ENCODE data around the gene ACADVL.

Gene ACADVL

DNA sequence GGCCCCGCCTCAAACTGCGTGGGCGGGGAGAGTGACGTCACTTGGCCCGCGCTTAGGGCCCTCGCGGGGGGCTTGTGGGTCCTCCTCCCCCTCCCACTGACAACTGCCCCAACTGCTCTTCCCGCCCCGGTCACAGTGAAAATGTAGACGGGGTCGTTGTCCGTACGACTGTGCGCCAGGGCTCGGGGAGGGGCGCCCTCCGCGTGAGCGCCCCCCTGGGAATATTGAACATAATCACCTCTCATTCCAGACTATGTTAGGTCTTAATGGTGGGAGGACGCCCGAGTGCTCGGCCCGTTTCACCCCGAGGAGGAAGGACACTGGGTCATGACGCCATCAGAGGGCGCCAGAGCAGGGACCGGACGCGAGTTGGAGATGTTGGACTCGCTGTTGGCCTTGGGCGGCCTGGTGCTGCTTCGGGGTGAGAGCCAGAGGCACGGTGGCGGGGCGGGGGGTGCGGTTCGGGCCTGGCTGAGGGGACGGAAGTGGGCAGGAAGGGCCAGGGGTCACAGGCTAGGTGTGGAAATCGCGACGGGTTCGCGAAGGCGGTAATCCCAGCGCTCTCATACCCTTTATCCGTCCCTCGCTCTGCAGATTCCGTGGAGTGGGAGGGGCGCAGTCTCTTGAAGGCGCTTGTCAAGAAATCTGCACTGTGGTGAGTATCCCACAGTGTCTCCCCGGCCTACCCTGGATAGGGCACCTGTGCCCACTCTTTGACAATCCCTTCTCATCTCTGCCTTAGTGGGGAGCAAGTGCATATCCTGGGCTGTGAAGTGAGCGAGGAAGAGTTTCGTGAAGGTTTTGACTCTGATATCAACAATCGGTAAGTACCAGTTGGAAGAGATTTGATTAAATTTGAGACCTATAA is 32.7 kb downstream of the ACADVL start, which contains the start of gene ELP5:
ELP5 (plus strand) TSS at position 40 of the 868 bp plus-strand sequence; CDS start at position 376, 336 bp downstream.
- DNase-seq, result peak; percentile 78 to 81

DNA sequence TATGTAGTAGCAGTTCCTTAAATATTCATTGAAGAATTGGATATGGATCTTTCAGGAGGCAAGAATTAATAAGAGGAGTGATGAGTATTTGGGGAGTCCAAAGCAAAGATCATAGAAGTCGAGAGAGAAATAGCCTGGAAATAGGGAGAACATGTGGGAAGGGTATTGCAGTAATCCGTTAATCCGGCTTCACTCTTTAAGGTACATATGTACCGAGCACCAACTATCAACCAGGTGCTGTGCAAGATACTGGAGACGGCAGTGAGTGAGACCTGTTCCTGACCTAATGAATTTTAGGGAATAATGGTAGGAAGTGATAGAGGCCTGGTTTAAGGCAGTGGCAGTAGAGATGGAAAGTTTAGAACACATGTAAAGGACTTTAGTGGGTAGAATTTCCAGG is 33.3 kb downstream of the ACADVL start:
- DNase-seq, result no peak

DNA sequence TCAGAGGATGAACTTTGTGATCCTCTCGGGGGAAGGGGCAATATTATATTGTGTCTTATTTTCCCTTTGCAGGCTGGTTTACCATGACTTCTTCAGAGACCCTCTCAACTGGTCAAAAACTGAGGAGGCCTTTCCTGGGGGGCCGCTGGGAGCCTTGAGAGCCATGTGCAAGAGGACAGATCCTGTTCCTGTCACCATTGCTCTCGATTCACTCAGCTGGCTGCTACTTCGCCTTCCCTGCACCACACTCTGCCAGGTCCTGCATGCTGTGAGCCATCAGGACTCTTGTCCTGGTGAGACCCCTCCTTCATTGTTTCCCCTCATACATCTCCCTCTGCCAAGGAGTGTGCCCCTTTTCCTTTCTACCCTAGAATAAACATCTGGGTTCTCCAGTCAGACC is 34.8 kb downstream of the ACADVL start:
- DNase-seq, result no peak

DNA sequence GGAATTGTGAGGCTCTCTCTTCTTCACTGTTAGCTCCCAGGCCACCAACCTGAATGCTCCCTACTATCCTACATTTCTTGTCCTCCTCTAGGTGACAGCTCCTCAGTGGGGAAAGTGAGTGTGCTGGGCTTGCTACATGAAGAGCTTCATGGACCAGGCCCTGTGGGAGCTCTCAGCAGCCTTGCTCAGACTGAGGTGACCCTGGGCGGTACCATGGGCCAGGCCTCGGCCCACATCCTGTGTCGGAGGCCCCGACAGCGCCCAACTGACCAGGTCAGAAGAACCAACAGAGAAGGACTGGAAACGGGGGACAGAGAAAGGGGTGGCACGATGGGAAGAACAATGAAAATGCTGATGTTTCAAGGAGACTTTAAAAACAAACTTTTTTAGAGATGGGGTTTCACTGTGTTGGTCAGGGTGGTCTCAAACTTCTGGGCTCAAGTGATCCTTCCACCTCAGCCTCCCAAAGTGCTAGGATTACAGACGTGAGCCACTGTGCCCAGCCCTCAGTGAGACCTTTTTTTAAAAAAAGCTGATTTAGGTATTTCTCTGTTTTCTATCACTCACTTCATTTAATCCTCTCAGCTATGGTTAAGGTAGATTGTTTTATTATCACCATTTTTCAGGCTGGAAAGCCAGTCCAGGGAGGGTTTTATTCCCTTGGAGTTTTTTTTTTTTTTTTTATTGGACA is 37.2 kb downstream of the ACADVL start:
- no peak for DNase-seq

DNA sequence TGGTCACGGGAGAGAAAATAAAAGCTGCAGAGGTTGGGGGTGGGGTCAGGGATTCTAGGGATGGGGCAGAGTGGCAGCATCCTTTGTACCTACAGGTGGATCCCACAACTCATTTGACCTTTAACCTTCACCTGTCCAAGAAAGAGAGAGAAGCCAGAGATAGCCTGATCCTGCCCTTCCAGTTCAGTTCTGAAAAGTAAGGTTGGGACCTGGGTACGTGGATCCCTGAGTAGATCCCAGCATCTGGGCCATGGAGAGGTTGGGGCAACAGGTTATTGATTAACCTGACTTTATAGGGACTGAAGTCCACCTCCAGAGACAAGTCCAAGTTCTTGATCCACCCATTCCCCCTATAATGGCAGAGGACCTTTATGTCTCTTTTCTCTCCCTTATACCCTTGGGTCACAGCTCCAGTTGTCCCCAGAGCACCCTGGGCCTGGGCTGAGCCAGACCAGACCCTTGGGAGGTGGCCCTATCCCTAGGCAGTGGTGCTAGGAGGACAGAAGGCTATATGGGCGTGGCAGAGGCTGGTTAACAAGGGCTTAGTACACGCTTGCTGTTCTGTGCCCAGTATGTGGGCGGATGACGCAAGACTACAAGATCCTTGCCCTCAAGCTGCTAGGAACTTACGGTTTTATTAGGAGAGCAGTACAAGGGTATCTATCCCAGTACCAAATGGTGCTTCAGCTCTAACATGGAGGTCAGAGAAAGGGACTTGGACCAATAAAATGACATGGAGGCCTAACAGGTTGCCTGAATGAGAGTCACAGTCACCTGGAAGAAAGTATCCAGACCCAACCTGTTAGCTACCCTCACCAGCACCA is 39.2 kb downstream of the ACADVL start:
- DNase-seq, result no peak

DNA sequence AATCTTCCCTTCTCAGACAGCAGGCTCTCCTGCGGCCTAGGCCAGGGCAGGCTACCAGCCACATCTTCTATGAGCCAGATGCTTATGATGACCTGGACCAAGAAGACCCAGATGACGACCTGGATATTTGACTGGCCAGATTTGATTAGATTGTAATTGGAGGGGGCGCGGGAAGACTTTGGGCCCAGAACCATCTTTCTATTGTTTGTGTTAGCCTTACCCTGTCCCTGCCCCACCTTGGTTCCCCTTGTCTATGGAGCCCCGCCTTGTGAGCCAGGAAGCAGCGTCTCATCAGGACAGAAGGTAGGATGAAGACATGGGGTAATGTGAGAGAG is 39.8 kb downstream of the ACADVL start:
- no peak for DNase-seq

DNA sequence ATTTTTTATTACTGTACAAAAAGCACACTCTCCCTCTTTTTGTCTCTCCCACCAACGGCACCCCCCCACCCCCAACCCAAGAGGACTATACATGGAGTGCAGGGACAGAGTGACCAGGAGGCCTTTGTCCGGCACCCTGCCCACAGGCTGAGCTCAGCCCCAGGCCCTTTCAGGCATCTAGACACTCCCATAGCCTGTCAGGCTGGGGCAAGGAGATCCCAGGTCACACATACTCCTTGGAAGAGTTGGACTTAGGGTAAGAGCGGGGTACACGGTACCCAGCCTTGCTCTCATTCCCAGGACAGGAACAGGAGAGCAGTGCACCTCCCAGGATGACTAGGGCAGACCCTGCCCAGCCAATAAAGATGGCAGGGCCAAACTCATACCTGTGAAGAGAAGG is 40.4 kb downstream of the ACADVL start:
- DNase-seq, result no peak

DNA sequence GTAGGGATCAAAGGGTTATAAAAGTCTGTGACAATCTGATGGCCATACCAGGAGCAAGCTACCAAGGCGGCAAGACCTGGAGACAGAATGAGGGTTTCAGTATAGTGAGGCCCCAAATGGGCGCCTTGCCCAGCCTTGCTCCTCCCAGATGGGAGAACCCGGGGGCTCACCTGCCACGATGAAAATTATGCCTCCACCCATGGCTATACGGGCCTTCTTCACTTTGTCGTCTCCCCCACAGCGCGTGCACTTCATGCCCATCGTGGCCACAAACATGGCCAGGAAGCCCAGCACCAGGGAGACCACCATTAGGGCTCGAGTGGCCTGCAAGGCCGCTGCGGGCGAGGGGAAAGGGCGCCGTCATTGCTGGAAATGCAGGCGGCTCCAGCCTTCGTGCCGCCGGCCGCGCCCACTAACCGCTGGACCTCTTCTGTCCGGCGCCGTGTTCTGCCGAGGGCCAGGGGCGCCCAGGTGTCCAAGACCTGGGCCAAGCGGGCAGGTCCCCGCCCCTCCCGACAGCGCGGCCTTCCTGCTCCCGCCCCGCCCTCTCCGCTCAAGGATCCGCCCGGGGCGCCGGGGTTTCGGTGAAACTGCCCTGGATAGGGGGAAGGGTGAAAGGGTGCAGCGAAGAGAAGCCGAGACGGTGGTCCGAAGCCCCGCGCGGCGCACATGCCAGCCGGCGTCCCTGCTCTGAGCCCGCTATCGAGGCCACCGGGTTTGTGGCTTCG is 41.1 kb downstream of the ACADVL start:
- peak in 1 of 2 experiments; percentile 45 for DNase-seq

DNA sequence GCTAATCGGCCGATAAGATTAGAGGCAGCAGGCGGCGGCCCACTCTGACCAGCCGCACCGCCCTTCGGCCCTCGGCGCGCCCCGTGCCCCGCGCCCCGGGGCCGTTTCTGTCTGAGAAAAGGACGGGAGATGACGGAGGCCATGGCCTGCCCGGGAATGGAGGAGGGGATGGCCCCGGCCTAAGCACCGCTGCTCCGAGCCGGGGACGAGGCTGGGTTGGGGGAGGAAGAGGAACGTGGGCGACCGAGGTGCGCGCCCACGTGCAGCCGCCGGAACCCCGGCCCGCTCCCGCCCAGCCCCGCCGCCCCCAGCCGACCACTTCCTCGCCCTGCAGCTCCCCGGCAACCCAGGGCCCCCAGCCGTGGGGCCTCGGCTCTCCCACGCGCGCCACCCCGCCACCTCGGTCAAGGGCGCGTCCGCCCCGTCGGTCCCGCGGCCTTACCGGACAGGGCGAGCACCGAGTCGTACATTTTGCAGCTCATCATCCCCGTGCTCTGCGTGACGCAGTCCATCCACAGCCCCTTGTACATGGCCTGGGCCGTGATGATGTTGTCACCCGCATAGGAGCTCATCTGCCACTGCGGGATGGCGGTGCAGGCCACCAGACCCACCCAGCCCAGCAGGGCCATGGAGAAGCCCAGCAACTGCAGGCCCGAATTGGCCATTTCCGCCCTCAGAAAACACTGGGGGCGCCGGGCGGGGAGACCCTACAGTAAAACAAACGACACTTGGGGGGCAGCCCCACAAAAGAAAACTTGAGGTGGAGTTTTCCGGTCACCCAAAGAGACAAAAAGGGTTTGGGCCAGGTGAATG is 41.8 kb downstream of the ACADVL start:
- peak; percentile 35 to 54 for DNase-seq

DNA sequence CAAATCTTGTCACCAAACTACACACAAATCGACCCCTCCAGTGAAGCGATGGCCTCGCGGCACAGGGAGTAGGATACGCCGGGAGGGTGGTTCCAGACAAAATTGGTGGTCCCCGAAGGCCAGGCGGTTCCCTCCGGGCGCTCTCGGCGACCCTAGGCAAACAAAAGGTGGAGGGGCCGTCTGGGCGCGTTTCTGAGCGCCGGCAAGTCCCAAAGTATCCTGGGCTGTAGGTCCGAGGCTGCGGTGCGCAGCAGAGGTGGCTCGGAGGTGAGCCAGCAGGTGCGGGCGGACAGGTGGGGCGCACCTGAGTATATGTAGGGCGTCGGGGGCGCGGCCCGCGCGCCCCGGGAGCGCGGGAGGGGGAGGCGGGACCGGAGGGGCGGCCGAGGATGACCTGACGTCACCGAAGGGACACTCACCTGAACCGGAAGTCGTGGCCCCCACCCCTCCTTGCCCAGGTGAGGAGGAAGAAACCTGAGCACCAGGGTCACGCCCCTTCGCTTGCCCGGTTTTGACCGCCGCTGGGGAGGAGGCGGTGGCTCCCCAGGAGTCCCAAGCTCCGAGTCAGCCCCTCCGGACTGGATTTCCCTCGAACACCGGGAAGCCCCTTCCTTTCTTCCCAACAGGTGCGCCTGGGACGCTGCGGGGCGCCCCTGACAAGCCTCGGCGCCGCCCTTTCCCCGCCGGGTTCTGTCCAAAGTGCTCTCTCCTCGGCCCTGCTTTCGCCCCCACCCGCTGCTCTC is 42.6 kb downstream of the ACADVL start, which contains the start of gene CLDN7:
CLDN7 (minus strand) TSS at position 287 of the 743 bp plus-strand sequence. CDS start 435 bp downstream, outside the sequence.
- DNase-seq, result no peak

DNA sequence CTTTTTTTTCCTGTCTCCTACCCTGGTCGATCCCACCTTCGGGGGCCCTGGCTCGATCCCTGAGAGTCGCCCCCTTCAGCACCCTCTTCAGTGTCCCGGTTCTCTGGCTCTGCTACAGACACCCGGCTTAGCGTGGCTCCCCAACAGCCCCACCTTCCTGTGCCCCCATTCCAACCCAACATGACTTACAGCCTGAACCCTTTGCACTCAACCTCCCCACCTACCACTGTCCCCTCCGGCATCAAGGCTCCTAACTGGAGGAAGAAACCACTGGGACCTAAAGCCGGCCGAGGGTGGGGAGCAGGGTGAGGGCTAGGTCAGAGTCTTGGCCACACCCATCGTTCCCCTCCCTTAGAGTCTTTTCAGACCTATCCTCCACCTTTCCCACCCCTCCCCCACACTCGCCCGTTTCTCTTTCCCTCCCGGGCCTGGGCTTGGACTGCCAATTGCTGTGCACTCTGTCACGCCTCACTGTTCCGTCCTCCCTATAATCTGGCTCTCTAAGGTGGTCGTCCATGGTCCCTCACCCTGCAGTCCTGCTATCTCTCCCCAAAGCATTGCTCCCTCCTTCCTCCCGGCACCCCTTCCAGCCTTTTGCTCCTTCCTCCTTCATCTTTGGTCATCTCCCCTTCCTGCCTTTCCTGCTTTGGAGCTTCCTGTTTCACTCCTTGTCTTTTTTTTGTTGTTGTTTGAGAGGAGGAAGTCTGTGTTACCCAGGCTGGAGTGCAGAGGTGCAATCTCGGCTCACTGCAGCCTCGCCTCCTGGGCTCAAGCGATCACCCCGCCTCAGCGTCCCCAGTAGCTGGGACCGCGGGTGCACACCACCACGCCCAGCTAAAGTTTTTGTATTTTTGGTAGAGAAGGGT is 43.4 kb downstream of the ACADVL start:
- DNase-seq, result no peak

DNA sequence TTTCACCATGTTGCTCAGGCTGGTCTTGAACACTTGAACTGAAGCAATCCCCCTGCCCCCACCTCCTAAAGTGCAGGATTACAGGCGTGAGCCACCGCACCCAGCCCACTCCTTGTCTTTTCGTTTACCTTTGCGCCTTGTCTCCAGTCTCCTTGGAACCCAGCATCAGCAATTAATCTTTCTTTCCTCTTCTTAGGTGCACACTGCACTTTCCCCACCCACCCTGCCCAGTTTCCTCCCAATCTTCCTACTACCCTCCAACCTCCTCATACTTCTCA is 44.0 kb downstream of the ACADVL start:
- no peak for DNase-seq

DNA sequence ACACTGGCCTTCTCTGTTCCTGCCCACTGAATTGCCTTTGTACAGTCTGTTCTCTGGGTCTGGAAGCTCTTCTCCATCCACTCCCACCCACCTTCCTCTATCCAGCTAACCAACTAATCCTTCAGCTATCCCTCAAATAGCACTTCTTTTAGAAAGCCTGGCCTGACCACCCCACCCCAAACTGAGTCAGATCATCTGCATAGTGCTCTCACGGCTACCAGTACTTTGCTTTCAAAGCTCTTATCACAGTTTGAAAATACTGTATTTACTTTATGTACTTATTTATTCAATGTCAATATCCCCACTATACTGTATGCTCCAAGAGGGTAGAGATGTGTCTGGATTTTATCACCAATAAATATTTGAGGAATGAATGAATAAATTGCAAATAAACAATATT is 47.0 kb downstream of the ACADVL start:
- DNase-seq, result no peak
